Left lobe of liver (tissue), 2 donors: ENCODE data around the gene ZBTB38. TPM values are rescaled to one million over a fixed set of nuclear protein-coding genes. Genes with fewer than 3 reads are reported as not detected.

Experiments
- ATAC-seq: fragments of 200-7000 bp; cut with Tn5 transposase; one replicate; pipeline ENCODE4 v1.9.1; 2020; ENCODE audit warnings: mild to moderate bottlenecking, moderate library complexity
- DNase-seq: peaks from one replicate; pipeline ENCODE4 v3.0.0-alpha.2; 2020; ENCODE audit warnings: low spot score
- total RNA-seq: library from RNA; stranded (reverse); gene quantifications from one replicate; pipeline ENCODE4 v1.2.1, GENCODE V29; 2021
- donor health status: DM: no; HTN: no; CAD: no; lungs with moderate emphysema.
- donor health status: DM: no; HTN: yes; CAD: no.

ZBTB38 gene
- total RNA-seq, 1 donor from 2014 or later = 26.6 TPM

- no peak for DNase-seq
- ATAC-seq = no peak
Observed at GRCh38 chr3:141337991-141338390, 30.3 kb upstream of the ZBTB38 start.

GRCh38 chr3:141338881-141339280, 29.4 kb upstream of the ZBTB38 start:
- peak; percentile 85 for ATAC-seq
- DNase-seq = peak; percentile 57

- no peak for ATAC-seq
- DNase-seq = no peak
Observed at GRCh38 chr3:141341536-141341935, 26.8 kb upstream of the ZBTB38 start.

GRCh38 chr3:141342386-141342785, 25.9 kb upstream of the ZBTB38 start:
- no peak for DNase-seq
- ATAC-seq = no peak

- ATAC-seq (no peak), DNase-seq (no peak)
Observed at GRCh38 chr3:141343077-141343476, 25.2 kb upstream of the ZBTB38 start.

- DNase-seq = peak; percentile 57
Observed at GRCh38 chr3:141343865-141344271, 24.4 kb upstream of the ZBTB38 start.

GRCh38 chr3:141345528-141345927, 22.8 kb upstream of the ZBTB38 start:
- DNase-seq (no peak), ATAC-seq (no peak)

More at GRCh38 chr3:141343865-141344271, 24.4 kb upstream of the ZBTB38 start:
- ATAC-seq = peak; percentile 81

DNA sequence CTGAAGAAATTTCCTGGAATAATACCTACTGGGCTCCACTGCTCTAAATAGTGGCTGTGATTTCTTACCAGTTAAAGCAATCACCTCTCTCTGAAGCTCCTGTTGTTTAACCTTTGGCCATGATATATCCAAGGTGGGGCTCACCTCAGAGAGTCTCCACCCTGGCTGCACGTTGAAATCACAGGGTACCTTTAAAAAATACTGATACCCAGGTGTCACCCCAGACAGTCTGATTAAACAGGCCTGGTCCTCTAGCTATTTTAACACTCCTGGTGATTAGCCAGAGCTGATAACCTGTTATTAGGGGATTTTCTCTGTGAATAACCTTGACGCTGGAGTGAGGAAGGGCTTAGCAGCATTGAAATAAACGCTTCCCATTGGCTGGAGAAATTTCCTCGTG, 22.3 kb upstream of the ZBTB38 start:
- DNase-seq = no peak
- peak; percentile 15 for ATAC-seq

DNA sequence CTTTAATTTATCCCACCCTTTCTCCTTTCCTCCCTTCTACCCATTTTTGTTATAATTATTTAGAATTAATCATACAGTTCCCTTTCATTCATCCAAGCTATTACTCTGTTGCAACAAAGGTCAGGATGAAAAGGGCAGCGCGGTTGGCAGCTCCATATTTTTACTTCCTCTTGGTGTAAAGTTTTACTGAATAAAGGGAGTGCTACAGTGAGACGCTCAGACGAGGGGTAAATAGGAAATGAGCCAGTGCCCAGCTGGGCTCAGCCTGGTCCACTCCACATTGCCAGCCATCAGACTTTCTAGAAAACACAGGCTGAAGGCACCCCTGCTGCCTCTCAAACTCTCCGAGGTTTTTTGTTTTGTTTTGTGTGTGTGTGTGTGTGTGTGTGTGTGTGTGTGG, 21.9 kb upstream of the ZBTB38 start:
- no peak for DNase-seq
- peak; percentile 62 for ATAC-seq

DNA sequence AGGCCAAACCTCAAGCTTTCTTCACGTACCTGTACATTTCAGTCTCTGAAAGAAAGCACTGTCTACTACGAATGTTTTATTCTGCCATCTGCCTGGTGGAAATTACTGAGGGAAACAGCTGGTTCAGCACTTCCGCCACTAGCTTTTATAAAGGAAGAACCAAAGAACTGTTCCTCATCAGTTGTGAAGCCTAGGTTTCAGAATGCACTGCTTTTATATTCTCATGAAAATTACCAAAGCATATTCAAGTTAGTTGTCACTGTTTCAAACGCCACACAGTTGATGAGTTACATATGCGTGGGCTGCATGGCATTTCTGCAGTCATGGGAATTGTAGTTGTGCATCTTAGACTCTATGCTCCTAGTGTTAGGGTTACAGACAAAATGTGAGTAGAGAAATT, 21.5 kb upstream of the ZBTB38 start:
- DNase-seq (no peak), ATAC-seq (no peak)

GRCh38 chr3:141348837-141349236, 19.5 kb upstream of the ZBTB38 start:
- ATAC-seq (no peak), DNase-seq (no peak)

- DNase-seq (no peak), ATAC-seq (no peak)
Observed at GRCh38 chr3:141349711-141350110, 18.6 kb upstream of the ZBTB38 start.

- no peak for DNase-seq
- ATAC-seq = no peak
Observed at GRCh38 chr3:141350666-141351065, 17.6 kb upstream of the ZBTB38 start.

DNA sequence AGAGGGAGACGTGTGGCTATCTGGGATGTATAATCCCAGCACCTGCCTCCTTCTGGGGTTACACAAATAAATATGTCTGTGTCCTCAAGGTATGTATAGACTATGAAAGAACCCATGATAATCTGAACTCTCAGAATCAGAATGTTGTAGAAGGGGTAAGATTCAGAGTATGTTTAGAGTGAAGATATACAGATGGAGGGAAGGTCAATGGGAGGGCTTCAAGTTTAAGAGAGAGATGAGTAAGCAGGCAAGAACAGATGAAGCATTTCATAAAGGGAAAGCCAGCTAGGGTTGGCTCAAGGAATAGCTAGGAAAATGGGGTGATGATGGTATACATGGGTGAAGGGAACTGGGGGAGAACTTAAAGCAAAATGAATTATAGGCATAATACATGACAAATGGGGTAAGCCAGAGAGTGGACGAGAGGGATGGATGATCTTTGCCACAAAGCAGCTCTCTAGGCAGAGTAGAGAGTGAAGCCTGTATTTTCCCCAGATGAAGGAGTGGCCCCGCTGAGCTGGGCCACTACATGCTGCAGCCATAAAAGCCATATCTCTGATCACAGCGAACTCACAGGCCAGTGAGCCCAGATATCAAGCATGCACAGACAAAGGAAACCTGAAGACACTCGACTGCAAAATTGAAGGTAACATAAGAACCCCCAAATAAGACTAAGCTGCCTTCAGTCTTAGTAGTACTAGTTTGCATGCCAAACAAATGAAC, 15.9 kb upstream of the ZBTB38 start:
- no peak for DNase-seq
- no peak for ATAC-seq

GRCh38 chr3:141353652-141354495, 14.4 kb upstream of the ZBTB38 start:
- no peak for ATAC-seq
- no peak for DNase-seq

DNA sequence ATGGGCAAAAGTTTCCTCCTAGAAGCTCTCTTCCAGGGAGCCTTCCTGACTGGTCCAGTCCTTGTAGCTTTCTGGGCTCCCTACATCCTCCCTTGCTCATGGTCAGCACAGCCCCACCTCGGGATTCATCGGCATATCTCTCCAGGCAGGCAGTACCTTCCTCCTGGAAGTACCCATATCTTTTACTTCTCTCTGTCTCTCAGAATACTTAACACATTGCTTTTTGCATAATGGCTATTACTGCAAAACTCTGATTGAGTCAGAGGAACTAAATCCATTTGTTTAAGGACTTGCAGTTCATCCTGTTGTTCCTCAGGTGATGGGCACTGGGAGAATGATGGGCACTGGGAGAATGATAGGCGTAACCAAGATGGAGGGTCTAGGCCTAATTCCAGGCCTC, 13.8 kb upstream of the ZBTB38 start:
- no peak for ATAC-seq
- DNase-seq = no peak

DNA sequence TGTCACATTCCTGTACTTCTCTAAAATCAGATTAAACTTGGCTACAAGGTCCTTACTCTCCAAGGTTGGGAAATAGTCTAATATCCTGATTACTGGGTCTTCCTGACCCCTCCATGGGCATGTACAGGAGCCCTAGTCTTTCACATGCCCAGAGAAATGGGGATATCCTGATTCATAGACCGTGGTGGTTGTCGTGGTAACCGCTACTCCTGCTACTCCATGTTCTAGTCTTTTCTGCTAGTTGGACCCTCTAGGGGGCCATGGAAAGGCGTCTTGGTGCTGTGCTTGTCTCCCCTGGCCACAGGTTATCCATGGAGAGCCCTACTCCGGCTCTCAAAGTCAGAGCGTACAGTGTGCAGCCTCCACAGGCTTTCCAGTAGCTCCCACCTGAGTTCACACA, 13.1 kb upstream of the ZBTB38 start:
- ATAC-seq = no peak
- no peak for DNase-seq

DNA sequence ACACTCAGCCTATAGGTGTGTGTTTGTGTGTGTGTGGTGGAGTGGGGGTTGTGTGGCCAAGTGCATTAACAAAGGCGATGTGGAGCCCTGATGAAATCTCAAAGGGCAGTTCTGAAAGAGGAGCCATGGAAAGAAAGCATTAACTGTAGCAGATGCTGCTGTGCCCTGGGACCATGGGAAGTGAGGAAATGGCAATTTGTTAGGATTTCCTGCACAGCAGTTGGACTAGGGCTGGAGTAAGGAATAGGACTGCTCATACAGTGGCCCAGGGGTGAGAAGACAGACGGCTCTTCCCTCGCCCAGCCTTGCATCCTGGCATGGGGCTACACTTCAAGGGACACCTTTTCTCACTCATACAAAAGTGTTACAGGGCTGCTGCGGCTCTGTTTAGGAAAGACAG, 12.3 kb upstream of the ZBTB38 start:
- DNase-seq = no peak
- no peak for ATAC-seq

DNA sequence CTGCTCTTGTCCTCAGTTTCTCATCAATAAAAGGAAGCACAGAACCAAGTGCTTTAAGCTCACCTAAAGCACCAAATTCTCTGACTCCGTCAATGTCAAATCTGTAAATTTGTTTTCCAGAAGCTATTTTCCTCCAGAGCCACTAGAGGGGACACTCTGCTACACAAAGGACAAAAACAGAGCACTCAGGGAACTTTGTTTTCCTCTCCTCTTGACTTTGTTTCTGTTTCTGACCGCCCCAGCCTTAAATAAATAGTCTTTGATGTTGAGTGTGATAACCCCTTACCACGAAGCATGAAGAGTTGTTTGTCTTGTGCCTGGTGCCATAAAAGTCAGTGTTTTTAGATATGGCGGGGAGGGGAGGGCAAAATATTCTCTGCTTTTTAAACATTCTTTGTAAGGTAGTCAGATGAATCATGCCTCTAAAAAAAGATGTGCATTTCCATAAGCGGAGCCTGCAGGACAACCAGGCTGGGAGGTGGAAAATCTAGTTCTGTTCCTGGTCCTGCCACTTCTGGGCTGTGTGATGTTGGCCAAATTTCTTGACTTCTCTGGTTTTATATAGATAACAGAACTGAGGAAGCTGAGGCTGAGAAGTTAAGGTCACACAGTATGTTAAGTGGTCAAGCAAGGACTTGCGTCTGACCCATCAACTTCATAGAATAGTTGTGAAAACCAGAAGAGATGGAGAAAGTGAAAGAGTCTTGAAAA, 7.3 kb upstream of the ZBTB38 start:
- ATAC-seq (peak; percentile 97), DNase-seq (no peak)

- no peak for ATAC-seq
- no peak for DNase-seq
Observed at GRCh38 chr3:141362736-141363135, 5.6 kb upstream of the ZBTB38 start.

GRCh38 chr3:141365201-141365600, 3.1 kb upstream of the ZBTB38 start:
- ATAC-seq = no peak
- DNase-seq = no peak
